HEK293 (cell line): Measurements from ENCODE around the gene ETNK1.

ENCODE experiments used
- CTCF ChIA-PET: fragments of 350-600 bp; formaldehyde crosslinking; extraction: SDS; loops from one replicate; lab custom pipeline; 2021; ENCODE audit warnings: antibody characterized with exemption; lab: Yijun Ruan, JAX
- POLR2A ChIA-PET: fragments of 300-600 bp; formaldehyde crosslinking; extraction: SDS; loops from one replicate; lab custom pipeline; 2020; ENCODE audit warnings: antibody characterized with exemption, inconsistent platforms; lab: Yijun Ruan, JAX
- H3K27ac ChIP-seq: fragments of 200-500 bp; sonication (Bioruptor generic); 2 replicates; pipeline ENCODE4 v1.5.1; 2014; ENCODE audit warnings: low read depth, low read length, control low read depth, inconsistent platforms; ENCODE audit errors: extremely low read depth
- H3K36me3 ChIP-seq, 2 experiments: fragments of 200-500 bp in 1 of 2; sonication (Bioruptor generic) in 1 of 2; 1 replicate in 1 of 2; 2 replicates in 1 of 2; pipeline ENCODE4 v1.5.1; 2014 to 2017; ENCODE audit warnings: inconsistent platforms in 2 of 2, low read length in 2 of 2; ENCODE audit not compliant: control insufficient read depth in 2 of 2, insufficient read depth in 1 of 2
- H3K4me1 ChIP-seq: fragments of 200-500 bp; sonication (Bioruptor generic); 2 replicates; pipeline ENCODE4 v1.5.1; 2014; ENCODE audit warnings: mild to moderate bottlenecking, low read length, inconsistent platforms; ENCODE audit not compliant: control insufficient read depth, insufficient read depth
- H3K4me3 ChIP-seq: 2 replicates; pipeline ENCODE4 v1.5.1; 2011; ENCODE audit warnings: low read depth, mild to moderate bottlenecking, control low read depth, low read length, moderate library complexity
- H3K9me3 ChIP-seq: fragments of 200-500 bp; sonication (Bioruptor generic); 2 replicates; pipeline ENCODE4 v1.5.1; 2014; ENCODE audit warnings: low read depth, low read length, inconsistent platforms; ENCODE audit not compliant: control insufficient read depth, insufficient read depth
- AEBP2 ChIP-seq: fragments of 450-650 bp; formaldehyde crosslinking; IDR thresholded peaks from 2 replicates; pipeline ENCODE4 v1.5.1; 2016; ENCODE audit warnings: missing biosample characterization, missing genetic modification characterization, borderline replicate concordance
- KLF7 ChIP-seq: fragments of 450-650 bp; formaldehyde crosslinking; IDR thresholded peaks from 2 replicates; pipeline ENCODE4 v1.5.1; 2016; ENCODE audit warnings: missing biosample characterization, missing genetic modification characterization, borderline replicate concordance
- PBX3 ChIP-seq: sonication (generic); formaldehyde crosslinking; IDR thresholded peaks from 2 replicates; pipeline ENCODE4 v1.8.1; 2022; ENCODE audit warnings: mild to moderate bottlenecking, moderate library complexity, missing genetic modification reagents
- PRDM10 ChIP-seq: fragments of 450-650 bp; formaldehyde crosslinking; IDR thresholded peaks from 2 replicates; pipeline ENCODE4 v1.5.1; 2016; ENCODE audit warnings: missing biosample characterization, missing genetic modification characterization
- SCRT2 ChIP-seq: fragments of 450-650 bp; formaldehyde crosslinking; IDR thresholded peaks from 2 replicates; pipeline ENCODE4 v1.5.1; 2016; ENCODE audit warnings: missing biosample characterization, missing genetic modification characterization
- ZBTB1 ChIP-seq: fragments of 450-650 bp; formaldehyde crosslinking; IDR thresholded peaks from 2 replicates; pipeline ENCODE4 v1.5.1; 2016; ENCODE audit warnings: missing biosample characterization, missing genetic modification characterization
- ZNF10 ChIP-seq: fragments of 450-650 bp; formaldehyde crosslinking; IDR thresholded peaks from 2 replicates; pipeline ENCODE4 v1.5.1; 2017; ENCODE audit warnings: missing biosample characterization, missing genetic modification characterization
- ZNF175 ChIP-seq: fragments of 450-650 bp; formaldehyde crosslinking; IDR thresholded peaks from 2 replicates; pipeline ENCODE4 v1.5.1; 2016; ENCODE audit warnings: missing biosample characterization, missing genetic modification characterization
- ZNF221 ChIP-seq: fragments of 450-650 bp; formaldehyde crosslinking; IDR thresholded peaks from 2 replicates; pipeline ENCODE4 v1.5.1; 2017; ENCODE audit warnings: missing biosample characterization, missing genetic modification characterization, borderline replicate concordance
- ZNF26 ChIP-seq: fragments of 450-650 bp; formaldehyde crosslinking; IDR thresholded peaks from 2 replicates; pipeline ENCODE4 v1.5.1; 2016; ENCODE audit warnings: missing biosample characterization, missing genetic modification characterization
- ZNF280C ChIP-seq: fragments of 450-650 bp; formaldehyde crosslinking; IDR thresholded peaks from 2 replicates; pipeline ENCODE4 v1.5.1; 2016; ENCODE audit warnings: missing biosample characterization, missing genetic modification characterization
- ZNF398 ChIP-seq: fragments of 450-650 bp; formaldehyde crosslinking; IDR thresholded peaks from 2 replicates; pipeline ENCODE4 v1.5.1; 2017; ENCODE audit warnings: missing biosample characterization, missing genetic modification characterization
- ZNF548 ChIP-seq: fragments of 450-650 bp; formaldehyde crosslinking; IDR thresholded peaks from 2 replicates; pipeline ENCODE4 v1.5.1; 2016; ENCODE audit warnings: missing biosample characterization, missing genetic modification characterization
- ZSCAN5A ChIP-seq: fragments of 450-650 bp; formaldehyde crosslinking; IDR thresholded peaks from 2 replicates; pipeline ENCODE4 v1.5.1; 2016; ENCODE audit warnings: missing biosample characterization, missing genetic modification characterization

ETNK1 gene

GRCh38 chr12:22656376-22656775 lies 31.4 kb downstream of the ETNK1 start:
- CTCF ChIA-PET, result no interaction called here
- POLR2A ChIA-PET, result no interaction called here

GRCh38 chr12:22656831-22657230 lies 31.9 kb downstream of the ETNK1 start:
- H3K9me3 ChIP-seq, result no peaks in the 10 kb centered on the region
- no peak for TF ChIP-seq ZSCAN5A (tag by site-specific recombination)
- no peak for TF ChIP-seq ZNF398 (tag by site-specific recombination)
- TF ChIP-seq SCRT2 (tag by site-specific recombination), result no peak
- TF ChIP-seq KLF7 (tag by site-specific recombination), result no peak
- no peak for TF ChIP-seq PBX3
- no peak for TF ChIP-seq AEBP2 (tag by site-specific recombination)
- no peak for TF ChIP-seq ZNF26 (tag by site-specific recombination)
- no peak for TF ChIP-seq ZNF221 (tag by site-specific recombination)
- no peak for TF ChIP-seq PRDM10 (tag by site-specific recombination)
- no peak for TF ChIP-seq ZNF10 (tag by site-specific recombination)
- no peak for TF ChIP-seq ZBTB1
- ChIA-PET CTCF (no interaction called here), POLR2A (no interaction called here)
- no peak overlapping the region for H3K4me3 ChIP-seq
- no peak overlapping the region for H3K27ac ChIP-seq
- peaks cover 4 to 21% of the 10 kb centered on the region in 2 experiments for H3K36me3 ChIP-seq
- no peaks in the 10 kb centered on the region; the same call in 1 of the 2 replicates for H3K4me1 ChIP-seq

More at GRCh38 chr12:22656376-22656775, 31.4 kb downstream of the ETNK1 start:
- Histone ChIP-seq H3K4me1 (no peaks in the 10 kb centered on the region; the same call in 1 of the 2 replicates), H3K4me3 (no peak overlapping the region), H3K27ac (no peak overlapping the region), H3K9me3 (no peaks in the 10 kb centered on the region), H3K36me3 (peaks cover 4 to 20% of the 10 kb centered on the region in 2 experiments)
- TF ChIP-seq ZNF280C (no peak), ZNF175 (tag by site-specific recombination) (no peak), ZNF548 (tag by site-specific recombination) (no peak)
- TF ChIP-seq, all 188 proteins: peak for 0
